GM12892 (cell line): Measurements from ENCODE around the gene UNKL. TPM values are rescaled to one million over a fixed set of nuclear protein-coding genes. Genes with fewer than 3 reads are reported as not detected.
A peak's percentile ranks its signal among the peaks of the same experiment; 100 is the strongest.

Experiments used
- DNase-seq: peaks from one replicate; pipeline ENCODE4 v3.0.0; 2011; ENCODE audit not compliant: insufficient read length
- FAIRE-seq: peaks from 2 replicates; lab custom pipeline; 2011; peaks lifted over from hg19 to GRCh38; lab: Jason Lieb, UNC
- POLR2A ChIP-seq: IDR thresholded peaks from 2 replicates; pipeline ENCODE4 v1.6.1; 2011; ENCODE audit warnings: low read depth, low read length, control low read depth
- POLR2AphosphoS5 ChIP-seq: IDR thresholded peaks from 2 replicates; pipeline ENCODE4 v1.6.1; 2011; ENCODE audit warnings: low read depth, low read length, control low read depth
- TAF1 ChIP-seq: IDR thresholded peaks from 2 replicates; pipeline ENCODE4 v1.6.1; 2011; ENCODE audit warnings: low read depth, mild to moderate bottlenecking, control low read depth, low read length, borderline replicate concordance
- polyA plus RNA-seq: library from polyadenylated mRNA; unstranded; fragments of >200 nt; gene quantifications from one replicate; pipeline ENCODE4 v1.2.1, GENCODE V29; 2012; ENCODE audit warnings: missing spikeins, inconsistent platforms; ENCODE audit not compliant: missing spikeins

The UNKL gene
- 7.6 TPM for polyA plus RNA-seq

- DNase-seq, result peak; percentile 83
These were observed at the start of gene UNKL for GRCh38 chr16:1414532-1415260. Gene UNKL (minus strand): TSS chr16:1414704. CDS start chr16:1414691, 13 bp downstream.

GRCh38 chr16:1461146-1461545 lies 46.6 kb upstream of the UNKL start:
- TF ChIP-seq TAF1 (no peak), POLR2A (no peak), POLR2AphosphoS5 (no peak)
- FAIRE-seq (no peak), DNase-seq (no peak)

More at GRCh38 chr16:1414532-1415260, at the start of gene UNKL:
- no peak for FAIRE-seq
- no peak for TF ChIP-seq TAF1
- TF ChIP-seq POLR2AphosphoS5, result no peak
- TF ChIP-seq POLR2A, result no peak

- TF ChIP-seq TAF1 (no peak), POLR2A (no peak), POLR2AphosphoS5 (no peak)
- FAIRE-seq (no peak), DNase-seq (no peak)
These were observed 46.2 kb upstream of the UNKL start for GRCh38 chr16:1460602-1461138.

GRCh38 chr16:1459967-1460366 lies 45.5 kb upstream of the UNKL start:
- FAIRE-seq, result no peak
- no peak for DNase-seq
- TF ChIP-seq POLR2AphosphoS5, result no peak
- TF ChIP-seq POLR2A, result no peak
- no peak for TF ChIP-seq TAF1

- DNase-seq (no peak), FAIRE-seq (peak; percentile 69)
- TF ChIP-seq POLR2AphosphoS5 (no peak), POLR2A (no peak), TAF1 (no peak)
These were observed 44.5 kb upstream of the UNKL start for GRCh38 chr16:1458977-1459341.

GRCh38 chr16:1458336-1458976 lies 44.0 kb upstream of the UNKL start:
- DNase-seq (no peak), FAIRE-seq (no peak)

GRCh38 chr16:1457489-1458245 lies 43.2 kb upstream of the UNKL start:
- DNase-seq, result no peak
- TF ChIP-seq TAF1 (no peak), POLR2A (no peak), POLR2AphosphoS5 (no peak)
- FAIRE-seq, result no peak

More at GRCh38 chr16:1458336-1458976, 44.0 kb upstream of the UNKL start:
- TF ChIP-seq TAF1, result no peak

- no peak for TF ChIP-seq POLR2AphosphoS5
- no peak for TF ChIP-seq POLR2A
- no peak for TF ChIP-seq TAF1
- FAIRE-seq (no peak), DNase-seq (no peak)
These were observed 42.4 kb upstream of the UNKL start for GRCh38 chr16:1456951-1457350.

- DNase-seq (no peak), FAIRE-seq (no peak)
- TF ChIP-seq POLR2AphosphoS5 (no peak), TAF1 (no peak), POLR2A (no peak)
These were observed 41.0 kb upstream of the UNKL start for GRCh38 chr16:1455190-1456171.

GRCh38 chr16:1454561-1454960 lies 40.1 kb upstream of the UNKL start:
- TF ChIP-seq POLR2A (no peak), POLR2AphosphoS5 (no peak), TAF1 (no peak)
- DNase-seq (no peak), FAIRE-seq (no peak)

- FAIRE-seq, result no peak
- DNase-seq, result no peak
- TF ChIP-seq TAF1 (no peak), POLR2A (no peak), POLR2AphosphoS5 (no peak)
These were observed 38.8 kb upstream of the UNKL start for GRCh38 chr16:1453316-1453715.
